Spinal cord (tissue), 10 donors: ENCODE data around the gene PDE4D. TPM values are rescaled to one million over a fixed set of nuclear protein-coding genes. Genes with fewer than 3 reads are reported as not detected.
A peak's percentile ranks its signal among the peaks of the same experiment; 100 is the strongest.
"Not testable (repeated sequence)": the region's sequence is repeated elsewhere in the genome, so short reads cannot be mapped to it uniquely, and the experiment has no call there.

Experiments used
- DNase-seq, 6 donors: peaks; one replicate each; pipeline versions ENCODE4 v3.0.0 to v3.0.0-alpha.2; 2013 to 2015; ENCODE audit warnings: low spot score in 6 of 6, low read depth in 4 of 6
- H3K27ac ChIP-seq: one replicate; pipeline ENCODE4 v1.5.1; 2013; ENCODE audit warnings: low read depth, low read length, control low read depth
- H3K27me3 ChIP-seq: one replicate; pipeline ENCODE4 v1.6.1; 2013; ENCODE audit warnings: low read length; ENCODE audit not compliant: control insufficient read depth, insufficient read depth
- H3K36me3 ChIP-seq: one replicate; pipeline ENCODE4 v1.6.1; 2013; ENCODE audit warnings: low read length; ENCODE audit not compliant: control insufficient read depth, insufficient read depth
- H3K4me1 ChIP-seq: one replicate; pipeline ENCODE4 v1.6.1; 2013; ENCODE audit warnings: low read length; ENCODE audit not compliant: control insufficient read depth, insufficient read depth
- H3K4me3 ChIP-seq: one replicate; pipeline ENCODE4 v1.5.1; 2013; ENCODE audit warnings: low read depth, low read length, control low read depth
- H3K9me3 ChIP-seq: one replicate; pipeline ENCODE4 v1.6.1; 2013; ENCODE audit warnings: low read length; ENCODE audit not compliant: control insufficient read depth, insufficient read depth
- WGBS: methylation state at CpG from one replicate; pipeline ENCODE4 v1.1.5; 2013; ENCODE audit warnings: missing lambda C conversion rate; ENCODE audit not compliant: insufficient coverage; 5-methylcytosine and 5-hydroxymethylcytosine counted together
- polyA plus RNA-seq, 2 donors: library from polyadenylated mRNA; unstranded; fragments of 120-200 nt; gene quantifications; one replicate each; pipeline ENCODE4 v1.2.1, GENCODE V29; 2013; ENCODE audit not compliant: insufficient read length in 2 of 2
- total RNA-seq, 2 donors: library from RNA; depleted of rRNA in 1 of 2; stranded (reverse); fragments of 120-200 nt in 1 of 2; fragments of >200 nt in 1 of 2; gene quantifications; one replicate each; pipeline versions ENCODE4 v1.2.3 to v1.2.4, GENCODE V29; 2013 to 2014
- donor health status: healthy.

Gene PDE4D
- total and polyA plus RNA-seq, 4 donors, result 16.1 to 84.0 (median 37.0) TPM

GRCh38 chr5:59464969-59465368 lies 428.6 kb downstream of the PDE4D start:
- 86% methylated on average over 1 of the region's 3 CpGs for WGBS
- Histone ChIP-seq H3K36me3 (no peaks in the 10 kb centered on the region), H3K9me3 (no peaks in the 10 kb centered on the region), H3K4me3 (no peak overlapping the region), H3K4me1 (no peaks in the 10 kb centered on the region), H3K27me3 (no peaks in the 10 kb centered on the region), H3K27ac (no peak overlapping the region)
- DNase-seq, result no peak

DNA sequence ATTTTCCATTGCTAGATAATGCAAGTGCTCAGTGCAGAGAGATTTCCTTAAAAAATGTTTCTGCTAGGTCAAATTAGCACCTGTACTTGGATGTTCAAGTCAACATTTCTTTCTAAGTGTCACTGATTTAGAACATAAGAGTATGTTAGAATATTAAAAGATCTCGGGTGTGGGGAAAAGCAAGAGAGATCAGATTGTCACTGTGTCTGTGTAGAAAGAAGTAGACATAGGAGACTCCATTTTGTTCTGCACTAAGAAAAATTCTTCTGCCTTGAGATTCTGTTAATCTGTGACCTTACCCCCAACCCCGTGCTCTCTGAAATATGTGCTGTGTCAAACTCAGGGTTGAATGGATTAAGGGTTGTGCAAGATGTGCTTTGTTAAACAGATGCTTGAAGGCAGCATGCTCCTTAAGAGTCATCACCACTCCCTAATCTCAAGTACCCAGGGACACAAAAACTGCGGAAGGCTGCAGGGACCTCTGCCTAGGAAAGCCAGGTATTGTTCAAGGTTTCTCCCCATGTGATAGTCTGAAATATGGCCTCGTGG lies 429.8 kb downstream of the PDE4D start:
- no CpG with 5 or more reads among the region's 4 CpGs for WGBS

DNA sequence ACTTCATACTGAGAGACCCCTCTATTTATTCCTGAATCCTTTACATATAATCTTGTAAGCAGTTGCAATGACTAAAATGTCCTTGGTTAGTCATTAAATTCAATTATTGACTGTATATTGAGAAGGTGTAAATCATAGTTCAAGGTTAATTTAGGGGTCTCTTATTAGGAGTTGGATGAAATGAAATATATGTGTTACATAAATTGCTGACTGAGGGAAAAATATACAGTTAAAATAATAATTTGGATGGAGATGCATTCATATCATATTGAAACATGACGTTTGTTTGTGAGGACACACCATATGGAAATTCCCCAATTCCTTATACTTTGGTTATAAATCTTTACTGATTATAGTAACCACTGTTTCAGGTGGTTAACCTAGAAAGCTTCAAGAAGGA lies 430.6 kb downstream of the PDE4D start:
- Histone ChIP-seq H3K36me3 (no peaks in the 10 kb centered on the region), H3K27ac (no peak overlapping the region), H3K27me3 (no peaks in the 10 kb centered on the region), H3K4me1 (no peaks in the 10 kb centered on the region), H3K4me3 (no peak overlapping the region), H3K9me3 (no peaks in the 10 kb centered on the region)
- no CpG with 5 or more reads among the region's 1 CpG for WGBS
- no peak for DNase-seq

More for the DNA sequence above, 429.8 kb downstream of the PDE4D start:
- H3K4me3 ChIP-seq, DNase-seq, H3K27ac ChIP-seq, H3K9me3 ChIP-seq, H3K4me1 ChIP-seq, H3K36me3 ChIP-seq, H3K27me3 ChIP-seq: not testable (repeated sequence)

DNA sequence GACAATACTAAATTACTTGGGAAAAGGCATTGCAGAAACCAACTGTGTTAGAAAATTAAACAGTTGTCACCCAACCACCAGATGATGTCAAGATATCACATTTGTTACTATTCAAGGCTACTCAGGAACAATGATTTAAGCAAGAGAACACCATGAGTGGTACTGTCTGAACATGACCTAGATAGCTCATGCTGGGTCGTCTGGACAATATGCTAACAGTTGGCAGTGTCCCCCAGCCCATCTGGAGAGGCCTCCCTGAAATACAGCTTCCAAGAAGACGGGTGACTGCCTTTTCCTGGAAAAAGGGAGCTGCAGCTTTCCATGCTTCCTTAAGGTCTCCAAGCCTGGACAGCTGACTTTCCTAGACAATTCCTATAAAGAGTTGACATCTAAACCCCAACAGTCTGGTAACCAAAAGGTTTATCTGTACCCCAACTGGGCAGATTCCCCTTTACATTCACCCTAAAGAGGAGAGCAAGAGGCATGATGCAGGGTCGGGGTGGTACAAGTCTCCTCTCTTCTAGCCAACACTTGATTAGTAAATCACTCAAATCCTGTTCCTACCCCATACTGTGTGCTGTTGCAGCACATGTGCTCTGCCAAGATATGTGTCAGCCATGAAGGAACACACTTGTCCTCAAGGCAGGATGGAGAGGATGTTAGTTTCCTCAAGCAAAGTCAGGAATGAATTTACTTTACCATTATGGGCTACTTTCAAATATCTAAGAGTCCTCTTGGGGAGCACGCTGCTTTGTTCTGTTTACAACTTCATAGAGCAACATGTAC lies 433.0 kb downstream of the PDE4D start:
- Histone ChIP-seq H3K27ac (no peak overlapping the region), H3K27me3 (no peaks in the 10 kb centered on the region), H3K4me3 (no peak overlapping the region), H3K9me3 (no peaks in the 10 kb centered on the region), H3K4me1 (no peaks in the 10 kb centered on the region), H3K36me3 (no peaks in the 10 kb centered on the region)
- 29% methylated on average over 2 of the region's 4 CpGs for WGBS
- no peak for DNase-seq

- no peaks in the 10 kb centered on the region for H3K36me3 ChIP-seq
- H3K4me3 ChIP-seq, result no peak overlapping the region
- H3K27ac ChIP-seq, result no peak overlapping the region
- WGBS, result 100% methylated on average over 2 of the region's 3 CpGs
- no peaks in the 10 kb centered on the region for H3K9me3 ChIP-seq
- H3K4me1 ChIP-seq, result no peaks in the 10 kb centered on the region
- DNase-seq, result peak in 1 of 6 donors; percentile 36
- no peaks in the 10 kb centered on the region for H3K27me3 ChIP-seq
Measured at GRCh38 chr5:59458966-59459729, 434.4 kb downstream of the PDE4D start.

DNA sequence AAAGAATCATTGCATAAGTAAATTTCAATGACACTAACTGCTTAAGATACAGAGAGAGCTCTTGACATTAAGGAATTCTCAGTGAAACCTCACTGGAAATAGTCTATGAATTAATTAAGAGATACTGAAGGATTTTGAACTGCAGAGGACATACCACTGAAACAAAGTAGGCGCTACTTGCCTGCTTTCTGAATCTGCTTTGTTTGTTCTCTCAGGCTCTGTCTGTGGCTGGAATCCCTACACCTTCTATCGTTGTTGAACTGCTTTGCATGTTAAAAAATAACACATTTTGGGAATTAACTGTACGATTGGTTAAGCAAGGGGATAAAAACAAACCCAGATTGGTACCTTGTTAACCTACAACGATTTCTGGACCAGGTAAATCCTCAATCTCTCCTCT lies 435.2 kb downstream of the PDE4D start:
- Histone ChIP-seq H3K27me3 (no peaks in the 10 kb centered on the region), H3K4me1 (no peaks in the 10 kb centered on the region), H3K9me3 (no peaks in the 10 kb centered on the region), H3K36me3 (no peaks in the 10 kb centered on the region), H3K4me3 (no peak overlapping the region), H3K27ac (no peak overlapping the region)
- peak in 1 of 6 donors; percentile 30 for DNase-seq
- 90% methylated on average over 3 of the region's 4 CpGs for WGBS

DNA sequence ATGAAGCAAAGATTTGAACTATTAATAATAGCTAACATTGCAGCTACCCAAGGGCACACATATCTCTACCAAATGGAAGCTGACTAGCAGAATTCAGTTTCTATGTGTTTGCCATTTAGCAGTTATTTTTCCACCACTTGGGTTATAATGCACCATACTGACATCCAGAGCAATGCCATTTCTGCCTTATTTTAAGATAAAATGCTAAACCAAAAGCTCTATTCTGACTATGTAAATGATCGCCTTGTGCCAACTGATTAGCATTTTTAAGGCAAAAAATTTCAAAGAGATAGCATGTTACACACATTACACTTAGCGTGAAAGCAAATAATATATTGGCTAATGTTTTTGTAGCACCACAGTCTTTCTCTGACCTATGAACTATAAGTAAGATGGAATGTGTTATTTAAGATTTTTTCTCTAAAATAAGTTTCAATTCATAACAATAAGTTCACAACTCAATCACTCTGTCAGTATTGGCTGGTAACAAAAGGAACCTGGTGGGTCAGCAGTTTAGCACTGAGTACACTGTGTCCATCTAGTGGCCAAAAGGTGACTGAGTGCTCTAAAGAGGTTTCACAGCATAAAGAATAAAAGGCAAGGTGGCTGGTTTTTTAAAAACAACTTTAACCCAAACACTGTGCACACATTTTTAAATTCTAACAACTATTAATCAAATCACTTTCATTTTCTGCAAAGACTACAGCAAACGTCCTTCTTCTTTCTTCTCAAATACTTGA lies 443.5 kb downstream of the PDE4D start:
- Histone ChIP-seq H3K9me3 (no peaks in the 10 kb centered on the region), H3K27ac (no peak overlapping the region), H3K4me3 (no peak overlapping the region), H3K36me3 (no peaks in the 10 kb centered on the region), H3K27me3 (no peaks in the 10 kb centered on the region), H3K4me1 (no peaks in the 10 kb centered on the region)
- peak in 1 of 6 donors; percentile 55 for DNase-seq
- 78% methylated on average over 1 of the region's 3 CpGs for WGBS

DNA sequence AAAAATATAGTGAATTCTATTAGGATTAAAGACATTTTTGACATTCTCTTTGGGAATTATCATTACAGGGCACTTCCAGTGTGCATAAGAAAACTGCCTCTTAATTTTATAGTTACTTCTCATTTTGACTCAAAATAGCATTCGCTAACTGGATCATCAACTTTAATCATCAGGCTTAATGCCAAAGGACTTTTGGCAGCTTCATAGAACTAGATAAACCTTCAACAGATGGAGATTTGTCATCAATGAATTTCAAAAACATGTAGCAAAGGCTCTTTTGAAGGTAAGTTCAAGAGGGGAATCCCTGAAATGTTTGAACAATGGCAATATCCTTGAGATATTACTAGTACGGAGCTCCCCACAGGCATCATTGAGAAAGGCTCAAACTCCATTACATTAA lies 447.2 kb downstream of the PDE4D start:
- H3K4me3 ChIP-seq, result no peak overlapping the region
- H3K36me3 ChIP-seq, result no peaks in the 10 kb centered on the region
- peak in 2 of 6 donors; percentile 62 to 69 for DNase-seq
- no peaks in the 10 kb centered on the region for H3K9me3 ChIP-seq
- H3K27ac ChIP-seq, result no peak overlapping the region
- H3K27me3 ChIP-seq, result no peaks in the 10 kb centered on the region
- 100% methylated on average over 2 of the region's 2 CpGs for WGBS
- no peaks in the 10 kb centered on the region for H3K4me1 ChIP-seq

DNA sequence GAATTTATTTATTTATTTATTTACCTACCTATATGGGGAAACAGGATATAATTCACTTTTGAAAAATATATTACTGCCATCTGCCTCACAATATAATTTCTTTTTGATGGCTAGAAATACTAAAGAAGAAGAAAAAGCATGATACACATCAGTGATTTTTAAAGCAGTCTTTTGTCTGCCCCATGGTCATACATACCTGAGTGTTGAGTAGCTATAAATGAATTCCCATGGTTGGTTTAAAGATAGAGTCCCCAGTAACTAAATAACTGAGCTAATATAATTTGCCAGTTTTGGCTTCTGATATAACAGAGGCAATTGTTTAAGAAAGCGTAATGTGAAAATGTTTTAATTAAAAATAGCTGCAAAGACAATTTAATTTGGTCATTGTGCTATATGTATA lies 447.8 kb downstream of the PDE4D start:
- H3K9me3 ChIP-seq, result no peaks in the 10 kb centered on the region
- no peaks in the 10 kb centered on the region for H3K4me1 ChIP-seq
- H3K36me3 ChIP-seq, result no peaks in the 10 kb centered on the region
- no peak for DNase-seq
- no peak overlapping the region for H3K4me3 ChIP-seq
- H3K27ac ChIP-seq, result no peak overlapping the region
- WGBS, result no CpG with 5 or more reads among the region's 1 CpG
- no peaks in the 10 kb centered on the region for H3K27me3 ChIP-seq
